ENCODE results near the gene FAM168A.

DNA sequence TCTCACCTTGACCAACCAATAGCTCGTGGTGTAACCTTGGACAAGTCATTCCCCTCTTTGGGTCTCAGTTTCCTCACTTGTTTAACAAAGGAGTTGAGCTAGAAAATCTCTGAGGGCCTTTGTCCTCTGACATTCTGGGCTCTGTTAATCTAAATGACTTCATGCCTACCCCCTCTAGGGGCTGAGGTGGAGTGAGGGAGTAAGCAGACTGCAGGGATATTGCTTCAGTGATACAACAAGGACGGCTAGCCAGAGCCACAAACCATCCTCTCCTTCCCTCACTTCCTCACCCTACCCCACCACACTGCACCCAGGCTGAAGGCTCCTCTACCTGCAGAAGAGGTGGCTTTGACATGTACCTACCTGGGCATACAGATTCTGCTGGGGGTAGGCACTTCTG, 186.9 kb downstream of the FAM168A start:
- TF ChIP-seq, protein P1, sequence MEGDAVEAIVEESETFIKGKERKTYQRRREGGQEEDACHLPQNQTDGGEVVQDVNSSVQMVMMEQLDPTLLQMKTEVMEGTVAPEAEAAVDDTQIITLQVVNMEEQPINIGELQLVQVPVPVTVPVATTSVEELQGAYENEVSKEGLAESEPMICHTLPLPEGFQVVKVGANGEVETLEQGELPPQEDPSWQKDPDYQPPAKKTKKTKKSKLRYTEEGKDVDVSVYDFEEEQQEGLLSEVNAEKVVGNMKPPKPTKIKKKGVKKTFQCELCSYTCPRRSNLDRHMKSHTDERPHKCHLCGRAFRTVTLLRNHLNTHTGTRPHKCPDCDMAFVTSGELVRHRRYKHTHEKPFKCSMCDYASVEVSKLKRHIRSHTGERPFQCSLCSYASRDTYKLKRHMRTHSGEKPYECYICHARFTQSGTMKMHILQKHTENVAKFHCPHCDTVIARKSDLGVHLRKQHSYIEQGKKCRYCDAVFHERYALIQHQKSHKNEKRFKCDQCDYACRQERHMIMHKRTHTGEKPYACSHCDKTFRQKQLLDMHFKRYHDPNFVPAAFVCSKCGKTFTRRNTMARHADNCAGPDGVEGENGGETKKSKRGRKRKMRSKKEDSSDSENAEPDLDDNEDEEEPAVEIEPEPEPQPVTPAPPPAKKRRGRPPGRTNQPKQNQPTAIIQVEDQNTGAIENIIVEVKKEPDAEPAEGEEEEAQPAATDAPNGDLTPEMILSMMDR (IDR thresholded peaks at IDR 0.05), result no peak
- TF ChIP-seq POLR2A (IDR thresholded peaks at IDR 0.05) (no peak), POLR2AphosphoS5 (IDR thresholded peaks at IDR 0.05; ENCODE audit: insufficient read depth in 1 of 2, low read depth in 1 of 2) (no peak)
